ENCODE results near the gene SYNRG.
A peak's percentile ranks its signal among the peaks of the same experiment; 100 is the strongest.

- TF ChIP-seq EGR1 (IDR thresholded peaks at IDR 0.05; ENCODE audit: low read depth in 2 of 2) (no peak), YY1 (IDR thresholded peaks at IDR 0.05) (no peak), CTCF (IDR thresholded peaks at IDR 0.05; ENCODE audit: low read depth, low read length, missing input control) (peak; percentile 20), JUND (IDR thresholded peaks at IDR 0.05) (no peak), TAF1 (conservative IDR thresholded peaks at IDR 0.05) (no peak), RAD21 (IDR thresholded peaks at IDR 0.05) (no peak), ZBTB33 (IDR thresholded peaks at IDR 0.05) (no peak), GABPA (IDR thresholded peaks at IDR 0.05 in 1 of 2, conservative IDR thresholded peaks at IDR 0.05 in 1 of 2) (no peak), MAX (IDR thresholded peaks at IDR 0.05) (no peak)
Observed at GRCh38 chr17:37490022-37490587, 119.1 kb downstream of the SYNRG start.

All from liver (tissue), 3 donors.